ENCODE data around the gene GBE1.
"Not testable (repeated sequence)": the region's sequence is repeated elsewhere in the genome, so short reads cannot be mapped to it uniquely, and the experiment has no call there.

Gene GBE1

GRCh38 chr3:81518945-81519344 is 242.5 kb downstream of the GBE1 start:
- no peak for DNase-seq

- DNase-seq = no peak
Observed at GRCh38 chr3:81516042-81516441, 245.4 kb downstream of the GBE1 start.

- no peak for DNase-seq
Observed at GRCh38 chr3:81513591-81513990, 247.9 kb downstream of the GBE1 start.

- no peak for DNase-seq
Observed at GRCh38 chr3:81503026-81503425, 258.4 kb downstream of the GBE1 start.

- DNase-seq = no peak
Observed at GRCh38 chr3:81502236-81502635, 259.2 kb downstream of the GBE1 start.

GRCh38 chr3:81500039-81500438 is 261.4 kb downstream of the GBE1 start:
- DNase-seq = no peak

- DNase-seq = no peak
Observed at GRCh38 chr3:81497572-81498251, 263.7 kb downstream of the GBE1 start.

- no peak for DNase-seq
Observed at GRCh38 chr3:81496407-81497104, 264.9 kb downstream of the GBE1 start.

- DNase-seq = not testable (repeated sequence)
Observed at GRCh38 chr3:81492471-81492870, 269.0 kb downstream of the GBE1 start.

GRCh38 chr3:81492040-81492439 is 269.4 kb downstream of the GBE1 start:
- no peak for DNase-seq

GRCh38 chr3:81490541-81491288 is 270.7 kb downstream of the GBE1 start:
- peak; percentile 72 for DNase-seq

- peak; percentile 4 for DNase-seq
Observed at GRCh38 chr3:81485444-81485865, 276.0 kb downstream of the GBE1 start.

- DNase-seq = no peak
Observed at GRCh38 chr3:81484520-81484919, 276.9 kb downstream of the GBE1 start.

GRCh38 chr3:81483046-81483445 is 278.4 kb downstream of the GBE1 start:
- no peak for DNase-seq

- no peak for DNase-seq
Observed at GRCh38 chr3:81477740-81478139, 283.7 kb downstream of the GBE1 start.

GRCh38 chr3:81476692-81477091 is 284.8 kb downstream of the GBE1 start:
- no peak for DNase-seq

- no peak for DNase-seq
Observed at GRCh38 chr3:81472600-81473362, 288.7 kb downstream of the GBE1 start.

- DNase-seq = no peak
Observed at GRCh38 chr3:81470524-81471278, 290.7 kb downstream of the GBE1 start.

- no peak for DNase-seq
Observed at GRCh38 chr3:81468391-81468790, 293.1 kb downstream of the GBE1 start.

- no peak for DNase-seq
Observed at GRCh38 chr3:81466201-81466560, 295.3 kb downstream of the GBE1 start.

GRCh38 chr3:81465510-81466200 is 295.8 kb downstream of the GBE1 start:
- DNase-seq = no peak

GRCh38 chr3:81463781-81464180 is 297.7 kb downstream of the GBE1 start:
- DNase-seq = no peak
